Thoracic aorta (tissue), 2 donors: Measurements from ENCODE around the gene ACKR3. TPM values are rescaled to one million over a fixed set of nuclear protein-coding genes. Genes with fewer than 3 reads are reported as not detected.

Source experiments
- ATAC-seq: fragments of 150-250 bp; one replicate; pipeline ENCODE4 v1.8.0; 2017; ENCODE audit warnings: low read depth; ENCODE audit not compliant: insufficient number of reproducible peaks, low FRiP score
- DNase-seq: peaks from one replicate; pipeline ENCODE4 v3.0.0-alpha.2; 2020; ENCODE audit warnings: low spot score
- H3K27ac ChIP-seq, 2 donors: fragments of 200-600 bp; sonication (generic); 1 replicate in 1 of 2; 2 replicates in 1 of 2; pipeline ENCODE4 v1.5.1; 2016; ENCODE audit warnings: mild to moderate bottlenecking in 2 of 2, moderate library complexity in 2 of 2
- H3K27me3 ChIP-seq: fragments of 200-600 bp; sonication (generic); replicated peaks from 2 replicates; pipeline ENCODE4 v1.6.0; 2016; ENCODE audit warnings: mild to moderate bottlenecking; ENCODE audit not compliant: insufficient read depth
- H3K36me3 ChIP-seq: fragments of 200-600 bp; sonication (generic); one replicate; pipeline ENCODE4 v1.5.1; 2016
- H3K4me1 ChIP-seq, 2 donors: fragments of 200-600 bp; sonication (generic); 1 replicate in 1 of 2; 2 replicates in 1 of 2; pipeline versions ENCODE4 v1.5.1 to v1.6.0; 2016; ENCODE audit warnings: low read depth in 2 of 2, mild to moderate bottlenecking in 1 of 2; ENCODE audit not compliant: control insufficient read depth in 1 of 2
- H3K4me3 ChIP-seq: fragments of 200-600 bp; sonication (generic); 2 replicates; pipeline ENCODE4 v1.5.1; 2016; ENCODE audit warnings: mild to moderate bottlenecking
- H3K9me3 ChIP-seq: fragments of 200-600 bp; sonication (generic); 2 replicates; pipeline ENCODE4 v1.5.1; 2016
- CTCF ChIP-seq: fragments of 200-600 bp; sonication (generic); IDR thresholded peaks from one replicate; pipeline ENCODE4 v1.5.1; 2019; ENCODE audit warnings: antibody characterized with exemption
- total RNA-seq, 2 donors: library from RNA; depleted of rRNA; stranded (reverse); fragments of >200 nt; gene quantifications; one replicate each; pipeline versions ENCODE4 v1.1.0 to v1.2.3, GENCODE V29; 2016

Gene ACKR3
- total RNA-seq, 2 donors from 2014 or later, result 68.8 to 68.9 TPM

- ATAC-seq (no peak), DNase-seq (no peak)
- no peaks in the 10 kb centered on the region for H3K27me3 ChIP-seq
- H3K4me1 ChIP-seq, result peaks cover 0 to 11% of the 10 kb centered on the region in 2 donors
- no peaks in the 10 kb centered on the region for H3K36me3 ChIP-seq
- TF ChIP-seq CTCF, result no peak
- H3K27ac ChIP-seq, result no peak overlapping the region
- peaks cover 3% of the 10 kb centered on the region for H3K9me3 ChIP-seq
- no peak overlapping the region for H3K4me3 ChIP-seq
Measured at GRCh38 chr2:236552212-236552542, 17.4 kb upstream of the ACKR3 start.

GRCh38 chr2:236552581-236553363 is 16.9 kb upstream of the ACKR3 start:
- Histone ChIP-seq H3K36me3 (no peaks in the 10 kb centered on the region), H3K27me3 (no peaks in the 10 kb centered on the region), H3K9me3 (no peaks in the 10 kb centered on the region), H3K4me3 (no peak overlapping the region), H3K27ac (no peak overlapping the region), H3K4me1 (peaks cover 0 to 11% of the 10 kb centered on the region in 2 donors)
- ATAC-seq (no peak), DNase-seq (no peak)
- TF ChIP-seq CTCF, result no peak

- no peak for DNase-seq
- no peak for TF ChIP-seq CTCF
- Histone ChIP-seq H3K36me3 (no peaks in the 10 kb centered on the region), H3K27ac (no peak overlapping the region), H3K27me3 (no peaks in the 10 kb centered on the region), H3K4me3 (no peak overlapping the region), H3K9me3 (no peaks in the 10 kb centered on the region), H3K4me1 (peaks cover 0 to 7% of the 10 kb centered on the region in 2 donors)
- ATAC-seq, result no peak
Measured at GRCh38 chr2:236553522-236553921, 16.1 kb upstream of the ACKR3 start.

- H3K4me3 ChIP-seq, result no peak overlapping the region
- no peak for ATAC-seq
- no peak for DNase-seq
- H3K27ac ChIP-seq, result no peak overlapping the region
- no peaks in the 10 kb centered on the region for H3K9me3 ChIP-seq
- no peaks in the 10 kb centered on the region for H3K27me3 ChIP-seq
- TF ChIP-seq CTCF, result no peak
- no peaks in the 10 kb centered on the region for H3K4me1 ChIP-seq
- H3K36me3 ChIP-seq, result no peaks in the 10 kb centered on the region
Measured at GRCh38 chr2:236554629-236555282, 14.9 kb upstream of the ACKR3 start.

GRCh38 chr2:236555481-236555880 is 14.1 kb upstream of the ACKR3 start:
- Histone ChIP-seq H3K27ac (no peak overlapping the region), H3K4me3 (no peak overlapping the region), H3K4me1 (no peaks in the 10 kb centered on the region), H3K36me3 (no peaks in the 10 kb centered on the region), H3K9me3 (no peaks in the 10 kb centered on the region), H3K27me3 (no peaks in the 10 kb centered on the region)
- no peak for ATAC-seq
- no peak for DNase-seq
- TF ChIP-seq CTCF, result no peak
